WTC11 (cell line): ENCODE measurements around the gene GTPBP6.

ENCODE experiments used
- FOXK1 ChIP-seq: sonication (generic); formaldehyde crosslinking; IDR thresholded peaks from 2 replicates; pipeline ENCODE4 v1.8.0; 2022; ENCODE audit warnings: mild to moderate bottlenecking, moderate library complexity, missing genetic modification reagents
- MAX ChIP-seq: sonication (generic); formaldehyde crosslinking; IDR thresholded peaks from 2 replicates; pipeline ENCODE4 v1.8.0; 2022; ENCODE audit warnings: mild to moderate bottlenecking, missing genetic modification reagents
- SMAD3 ChIP-seq: sonication (generic); formaldehyde crosslinking; IDR thresholded peaks from 2 replicates; pipeline ENCODE4 v1.8.0; 2022; ENCODE audit warnings: missing genetic modification reagents, mild to moderate bottlenecking, borderline replicate concordance
- TF ChIP-seq, protein P1 (sequence below): fragments of 200-600 bp; IDR thresholded peaks from 2 replicates; pipeline ENCODE4 v1.8.0; 2022; ENCODE audit warnings: antibody characterized with exemption

DNA sequence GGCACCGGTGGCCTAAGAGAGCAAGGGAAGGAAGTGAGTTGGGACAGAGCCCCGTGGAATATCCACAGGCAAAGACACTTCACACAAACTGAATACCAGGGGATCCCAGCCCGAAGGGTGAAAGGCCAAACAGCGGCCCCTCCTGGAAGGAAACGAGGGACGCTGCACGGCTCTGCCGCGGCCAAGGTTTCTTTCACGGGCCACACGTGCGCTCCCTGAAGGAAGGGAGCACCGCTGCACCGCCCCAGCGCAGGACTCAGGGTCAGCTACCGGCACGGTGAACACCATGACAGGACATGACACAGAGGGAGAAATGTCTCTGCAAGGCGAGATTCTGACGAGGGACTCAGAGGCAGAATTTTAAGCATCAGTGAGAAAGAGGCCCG lies 31.5 kb upstream of the GTPBP6 start:
- TF ChIP-seq MAX (no peak), FOXK1 (CRISPR knock-in tag) (no peak), SMAD3 (no peak)
- TF ChIP-seq, protein P1, sequence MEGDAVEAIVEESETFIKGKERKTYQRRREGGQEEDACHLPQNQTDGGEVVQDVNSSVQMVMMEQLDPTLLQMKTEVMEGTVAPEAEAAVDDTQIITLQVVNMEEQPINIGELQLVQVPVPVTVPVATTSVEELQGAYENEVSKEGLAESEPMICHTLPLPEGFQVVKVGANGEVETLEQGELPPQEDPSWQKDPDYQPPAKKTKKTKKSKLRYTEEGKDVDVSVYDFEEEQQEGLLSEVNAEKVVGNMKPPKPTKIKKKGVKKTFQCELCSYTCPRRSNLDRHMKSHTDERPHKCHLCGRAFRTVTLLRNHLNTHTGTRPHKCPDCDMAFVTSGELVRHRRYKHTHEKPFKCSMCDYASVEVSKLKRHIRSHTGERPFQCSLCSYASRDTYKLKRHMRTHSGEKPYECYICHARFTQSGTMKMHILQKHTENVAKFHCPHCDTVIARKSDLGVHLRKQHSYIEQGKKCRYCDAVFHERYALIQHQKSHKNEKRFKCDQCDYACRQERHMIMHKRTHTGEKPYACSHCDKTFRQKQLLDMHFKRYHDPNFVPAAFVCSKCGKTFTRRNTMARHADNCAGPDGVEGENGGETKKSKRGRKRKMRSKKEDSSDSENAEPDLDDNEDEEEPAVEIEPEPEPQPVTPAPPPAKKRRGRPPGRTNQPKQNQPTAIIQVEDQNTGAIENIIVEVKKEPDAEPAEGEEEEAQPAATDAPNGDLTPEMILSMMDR = no peak
